ENCODE results near the gene F8A1.
"Not testable (repeated sequence)": the region's sequence is repeated elsewhere in the genome, so short reads cannot be mapped to it uniquely, and the experiment has no call there.

The F8A1 gene

DNA sequence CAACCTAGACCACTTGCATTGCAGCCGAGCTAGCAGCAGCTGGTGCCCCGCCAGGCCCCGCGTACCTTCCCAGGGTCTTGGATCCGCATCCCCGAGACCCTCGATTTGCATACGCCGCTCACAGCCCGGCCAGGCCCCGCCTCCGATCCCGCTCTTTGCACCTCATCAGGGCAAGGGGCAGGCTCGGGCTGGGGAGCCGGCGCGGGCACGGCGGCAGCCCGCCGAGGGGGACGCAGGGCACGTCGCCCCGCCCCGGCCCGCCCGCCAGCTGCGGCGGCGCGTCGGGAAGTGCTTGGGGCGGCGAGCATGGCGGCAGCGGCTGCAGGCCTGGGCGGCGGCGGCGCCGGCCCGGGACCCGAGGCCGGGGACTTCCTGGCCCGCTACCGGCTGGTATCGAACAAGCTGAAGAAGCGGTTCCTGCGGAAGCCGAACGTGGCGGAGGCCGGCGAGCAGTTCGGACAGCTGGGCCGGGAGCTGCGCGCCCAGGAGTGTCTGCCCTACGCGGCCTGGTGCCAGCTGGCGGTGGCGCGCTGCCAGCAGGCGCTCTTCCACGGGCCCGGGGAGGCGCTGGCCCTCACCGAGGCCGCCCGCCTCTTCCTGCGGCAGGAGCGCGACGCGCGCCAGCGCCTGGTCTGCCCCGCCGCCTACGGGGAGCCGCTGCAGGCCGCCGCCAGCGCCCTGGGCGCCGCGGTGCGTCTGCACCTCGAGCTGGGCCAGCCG, at the start of gene F8A1:
Gene F8A1 (plus strand): TSS at position 287 of the 720 bp plus-strand sequence. CDS start 20 bp downstream, at position 307.
- DNase-seq, result not testable (repeated sequence)

DNA sequence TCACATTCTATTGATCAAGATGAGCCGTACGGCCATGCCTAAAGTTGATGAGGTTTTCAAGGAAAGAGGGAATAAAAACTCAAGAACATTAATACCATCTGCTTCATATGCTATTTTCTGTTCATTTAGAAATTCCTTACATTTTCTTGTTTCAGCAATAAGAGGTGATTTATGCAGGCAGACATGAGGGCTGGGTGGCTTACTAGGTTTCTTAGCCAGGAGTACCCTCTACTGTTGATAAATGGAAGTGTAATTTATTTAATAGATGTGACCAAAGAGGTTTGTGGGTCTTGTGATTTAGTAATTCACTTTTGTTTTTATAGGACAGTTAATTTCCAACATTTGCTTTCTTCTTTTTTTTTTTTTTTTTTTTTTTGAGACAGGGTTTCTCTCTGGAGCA, 45.3 kb upstream of the F8A1 start:
- peak in 1 of 56 donors; percentile 1 for DNase-seq

DNA sequence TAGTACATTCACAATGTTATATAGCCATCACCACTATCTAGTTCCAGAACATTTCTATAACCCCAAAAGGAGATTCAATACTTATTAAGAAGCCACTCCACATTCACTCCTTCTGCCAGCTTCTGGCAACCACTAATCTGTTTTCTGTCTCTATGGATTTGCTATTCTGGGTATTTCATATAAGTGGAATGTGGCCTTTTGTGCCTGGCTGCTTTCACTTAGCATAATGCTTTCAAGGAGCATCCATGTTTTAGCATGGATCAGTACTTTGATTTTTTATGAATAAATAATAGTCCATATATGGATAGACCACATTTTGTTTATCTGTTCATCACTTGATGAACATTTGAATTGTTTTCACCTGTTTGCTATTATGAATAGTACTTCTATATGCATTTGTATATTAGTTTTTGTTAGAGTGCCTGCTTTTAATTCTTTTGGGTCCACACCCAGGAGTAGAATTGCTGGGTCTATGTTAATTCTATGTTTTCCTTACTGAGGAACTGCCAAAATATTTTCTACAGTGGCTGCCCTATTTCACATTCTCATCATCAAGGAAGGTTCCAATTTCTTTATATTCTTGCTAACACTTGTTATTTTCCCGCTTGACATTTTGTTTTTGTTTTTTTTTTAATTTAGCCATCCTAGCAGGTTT, 35.1 kb upstream of the F8A1 start:
- DNase-seq, result no peak

DNA sequence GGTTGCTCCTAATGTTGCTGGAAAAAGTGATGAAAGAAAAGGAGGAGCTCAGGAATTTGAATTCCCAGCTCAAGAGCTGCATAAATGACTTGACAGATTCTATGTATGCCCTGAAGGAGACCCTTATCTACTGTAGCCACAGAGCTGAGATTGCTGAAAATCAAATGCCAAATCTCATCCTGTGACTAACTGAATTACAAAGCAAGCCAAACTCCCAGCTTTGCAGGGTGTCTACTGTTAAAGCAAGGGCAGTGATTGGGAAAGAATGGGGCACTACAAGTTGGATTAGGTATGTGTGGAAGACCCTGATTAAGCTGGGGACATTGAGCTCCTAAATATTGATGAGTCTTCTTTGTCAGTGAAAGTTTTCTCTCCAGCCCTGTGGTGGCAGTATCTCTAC, 30.9 kb upstream of the F8A1 start:
- DNase-seq, result no peak

DNA sequence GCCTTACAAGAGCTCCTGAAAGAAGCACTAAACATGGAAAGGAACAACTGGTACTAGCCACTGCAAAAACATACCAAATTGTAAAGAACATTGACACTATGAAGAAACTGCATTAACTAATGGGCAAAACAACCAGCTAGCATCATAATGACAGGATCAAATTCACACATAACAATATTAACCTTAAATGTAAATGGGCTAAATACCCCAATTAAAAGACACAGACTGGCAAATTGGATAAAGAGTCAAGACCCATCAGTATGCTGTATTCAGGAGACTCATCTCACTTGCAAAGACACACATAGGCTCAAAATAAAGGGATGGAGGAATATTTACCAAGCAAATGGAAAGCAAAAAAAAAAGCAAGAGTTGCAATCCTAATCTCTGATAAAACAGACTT, 17.6 kb upstream of the F8A1 start:
- not testable (repeated sequence) for DNase-seq

DNA sequence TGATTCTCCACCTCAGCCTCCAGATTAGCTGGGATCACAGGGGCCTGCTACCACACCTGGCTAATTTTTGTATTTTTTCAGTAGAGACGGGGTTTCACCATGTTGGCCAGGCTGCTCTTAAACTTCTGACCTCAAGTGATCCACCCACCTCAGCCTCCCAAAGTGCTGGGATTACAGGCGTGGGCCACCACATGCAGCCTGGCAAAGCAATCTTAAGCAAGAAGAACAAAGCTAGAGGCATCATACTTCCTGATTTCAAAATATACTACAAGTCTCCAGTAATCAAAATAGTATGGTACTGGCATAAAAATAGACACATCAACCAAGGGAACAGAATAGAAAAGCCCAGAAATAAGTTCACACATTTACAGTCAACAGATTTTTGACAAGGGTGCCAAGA, 12.8 kb upstream of the F8A1 start:
- DNase-seq, result no peak

DNA sequence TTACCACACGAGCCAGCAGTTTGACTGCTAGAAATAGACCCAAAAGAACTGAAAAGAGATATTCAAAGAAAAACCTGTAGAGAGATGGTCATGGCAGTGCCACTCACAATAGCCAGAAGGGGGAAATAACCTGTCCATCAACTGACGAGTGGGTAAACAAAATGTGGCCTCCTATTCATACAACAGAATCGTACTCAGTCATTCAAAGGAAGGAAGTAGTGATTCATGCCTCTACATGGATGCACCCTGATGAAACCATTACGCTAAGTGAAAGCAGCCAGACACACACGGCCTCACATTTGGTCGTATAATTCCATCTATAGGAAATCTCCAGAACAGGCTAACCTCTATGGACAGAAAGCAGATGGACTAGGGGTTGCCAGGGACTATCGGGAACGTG, 2.1 kb upstream of the F8A1 start:
- not testable (repeated sequence) for DNase-seq

DNA sequence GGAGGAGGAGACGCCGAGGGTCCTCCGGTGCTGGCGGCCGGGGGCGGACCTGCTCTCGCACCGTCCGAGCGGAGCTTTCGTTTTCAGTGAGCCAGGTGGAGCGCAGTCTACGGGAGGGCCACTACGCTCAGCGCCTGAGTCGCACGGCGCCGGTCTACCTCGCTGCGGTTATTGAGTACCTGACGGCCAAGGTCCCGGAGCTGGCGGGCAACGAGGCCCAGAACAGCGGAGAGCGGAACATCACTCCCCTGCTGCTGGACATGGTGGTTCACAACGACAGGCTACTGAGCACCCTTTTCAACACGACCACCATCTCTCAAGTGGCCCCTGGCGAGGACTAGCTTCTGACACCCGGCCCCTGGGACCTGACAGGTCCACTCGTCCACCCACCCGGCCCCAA, 1.1 kb upstream of the F8A1 start:
- not testable (repeated sequence) for DNase-seq

DNA sequence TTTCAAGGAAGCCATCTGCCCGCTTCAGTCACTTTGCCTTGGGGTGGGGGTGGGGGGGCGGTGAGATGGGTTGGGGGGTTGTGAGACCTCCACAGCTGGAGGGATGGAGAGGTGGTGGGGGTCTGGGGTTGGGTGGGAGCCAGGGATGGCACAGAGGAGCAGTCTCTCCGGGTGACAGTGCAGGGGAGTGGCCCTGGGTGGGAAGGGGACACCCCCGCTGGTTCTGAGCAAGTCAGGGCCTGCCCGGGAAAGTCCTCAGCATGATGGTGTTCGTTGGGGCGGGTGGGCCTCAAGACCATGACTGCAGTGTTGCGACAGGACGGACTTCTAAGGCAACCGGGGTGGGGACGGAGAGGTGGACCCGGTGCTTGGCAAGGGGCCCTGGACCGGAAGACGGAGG, 606 bp upstream of the F8A1 start:
- DNase-seq, result not testable (repeated sequence)

DNA sequence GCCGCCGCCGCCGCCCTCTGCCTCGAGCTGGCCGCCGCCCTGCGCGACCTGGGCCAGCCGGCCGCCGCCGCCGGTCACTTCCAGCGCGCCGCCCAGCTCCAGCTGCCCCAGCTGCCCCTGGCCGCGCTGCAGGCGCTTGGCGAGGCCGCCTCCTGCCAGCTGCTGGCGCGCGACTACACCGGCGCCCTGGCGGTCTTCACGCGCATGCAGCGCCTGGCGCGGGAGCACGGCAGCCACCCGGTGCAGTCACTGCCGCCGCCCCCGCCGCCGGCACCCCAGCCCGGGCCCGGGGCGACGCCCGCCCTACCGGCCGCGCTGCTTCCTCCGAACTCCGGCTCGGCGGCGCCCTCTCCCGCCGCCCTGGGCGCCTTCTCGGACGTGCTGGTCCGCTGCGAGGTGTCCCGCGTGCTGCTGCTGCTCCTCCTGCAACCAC, 650 bp downstream of the F8A1 start:
- not testable (repeated sequence) for DNase-seq

DNA sequence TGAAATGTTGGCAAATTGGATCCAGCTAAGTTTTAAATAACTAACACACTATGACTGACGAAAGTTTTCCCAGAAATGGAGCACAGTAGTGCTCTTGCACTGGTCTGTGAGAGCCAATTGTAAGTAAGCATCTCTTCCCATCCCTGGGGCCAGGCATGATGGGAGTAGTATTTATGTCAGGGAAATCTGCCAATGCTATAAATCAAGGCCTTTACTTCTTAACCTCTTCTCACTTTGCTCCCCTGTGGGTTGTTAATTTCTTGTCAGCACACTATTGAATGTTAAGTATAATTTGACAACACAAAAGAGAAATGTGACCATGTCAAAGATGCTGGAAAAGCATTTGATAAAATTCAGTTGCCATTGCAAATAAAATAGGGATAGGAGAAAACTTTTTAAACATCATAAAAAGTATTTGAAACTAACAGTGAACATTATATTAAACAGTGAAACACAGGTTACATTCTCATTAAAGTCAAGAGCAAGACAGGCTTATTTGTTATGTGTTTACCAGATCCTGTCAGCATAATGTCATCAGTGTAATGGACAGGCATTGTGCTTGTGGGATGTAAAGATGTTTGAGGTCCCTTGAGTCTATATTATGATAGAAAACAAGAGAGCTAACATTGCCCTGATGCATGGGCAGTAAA, 5.0 kb downstream of the F8A1 start:
- no peak for DNase-seq

DNA sequence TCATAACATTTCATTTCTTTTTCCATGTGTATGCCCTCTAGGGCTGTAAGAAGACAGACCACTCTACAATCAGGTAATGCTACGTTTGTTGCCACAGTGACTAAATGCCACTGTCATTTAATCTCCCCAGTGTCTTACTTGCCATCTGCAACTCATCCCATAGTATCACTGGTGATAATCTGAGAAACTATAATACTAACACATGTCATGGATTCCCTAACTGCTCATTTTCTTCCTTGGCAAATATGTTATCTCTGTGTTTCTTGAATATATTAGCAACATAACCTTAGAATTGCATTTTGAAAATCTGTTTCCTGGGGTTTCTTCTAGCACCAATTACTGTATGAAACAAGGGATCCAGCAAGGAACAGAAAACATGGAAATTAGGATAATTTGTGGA, 6.1 kb downstream of the F8A1 start:
- no peak for DNase-seq

DNA sequence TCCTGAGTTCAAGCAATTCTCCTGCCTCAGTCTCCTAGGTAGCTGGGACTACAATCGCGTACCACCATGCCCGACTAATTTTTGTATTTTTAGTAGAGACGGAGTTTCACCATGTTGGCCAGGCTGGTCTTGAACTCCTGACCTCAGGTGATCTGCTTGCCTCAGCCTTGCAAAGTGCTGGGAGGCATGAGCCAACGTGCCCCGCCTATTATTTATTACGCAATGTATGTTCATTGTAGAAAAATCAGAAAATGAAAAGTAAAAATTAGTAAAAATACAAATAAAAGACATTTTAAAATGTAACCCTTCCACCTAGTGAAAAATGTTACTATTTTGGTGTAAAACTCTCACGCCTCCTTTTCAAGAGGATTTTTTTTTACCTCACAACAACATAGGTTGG, 14.2 kb downstream of the F8A1 start:
- no peak for DNase-seq

DNA sequence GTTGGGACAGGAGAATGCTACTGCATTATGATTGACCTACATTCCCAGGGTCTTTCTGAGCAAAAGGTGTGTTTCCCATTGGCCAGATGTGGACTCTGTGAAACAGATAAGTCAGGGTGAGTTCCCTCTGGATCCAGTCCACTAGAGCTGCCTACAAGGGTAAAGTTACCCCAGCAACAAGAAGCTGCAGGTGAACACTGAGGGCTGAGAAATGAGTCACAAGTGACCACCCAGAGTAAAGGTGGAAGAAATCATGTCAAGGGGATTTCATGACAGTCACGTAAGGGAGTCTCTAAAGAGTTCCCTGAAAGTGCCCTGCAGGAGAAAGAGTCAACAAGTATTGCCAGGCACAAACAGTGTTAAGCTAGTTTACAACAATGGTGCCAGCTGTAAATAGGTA, 16.3 kb downstream of the F8A1 start:
- DNase-seq, result no peak

DNA sequence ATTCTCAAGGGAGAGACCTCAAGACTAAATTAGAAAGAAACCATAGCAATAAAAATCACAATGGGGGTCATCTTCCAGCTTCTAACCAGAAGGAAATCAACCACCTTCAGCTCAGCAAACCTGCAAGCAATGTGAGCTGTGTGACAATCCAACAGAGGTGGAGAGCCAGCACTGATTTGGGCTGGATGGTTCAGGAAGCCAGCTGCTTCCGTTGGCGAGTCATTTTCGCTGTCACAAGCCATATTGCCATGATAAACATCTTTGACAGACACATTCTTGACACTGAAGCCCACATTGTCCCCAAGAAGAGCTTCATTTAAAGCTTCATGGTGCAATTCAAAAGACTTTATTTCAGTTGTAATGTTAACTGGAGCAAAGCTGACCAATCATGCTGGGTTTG, 22.7 kb downstream of the F8A1 start:
- DNase-seq, result no peak

DNA sequence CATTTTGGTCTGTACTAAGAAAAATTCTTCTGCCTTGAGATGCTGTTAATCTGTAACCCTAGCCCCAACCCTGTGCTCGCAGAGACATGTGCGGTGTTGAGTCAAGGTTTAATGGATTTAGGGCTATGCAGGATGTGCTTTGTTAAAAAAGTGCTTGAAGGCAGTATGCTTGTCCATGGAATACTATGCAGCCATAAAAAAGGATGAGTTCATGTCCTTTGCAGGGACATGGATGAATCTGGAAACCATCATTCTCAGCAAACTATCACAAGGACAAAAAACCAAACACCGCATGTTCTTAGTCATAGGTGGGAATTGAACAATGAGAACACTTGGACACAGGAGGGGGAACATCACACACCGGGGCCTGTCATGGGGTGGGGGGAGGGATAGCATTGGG, 23.9 kb downstream of the F8A1 start:
- DNase-seq, result not testable (repeated sequence)

DNA sequence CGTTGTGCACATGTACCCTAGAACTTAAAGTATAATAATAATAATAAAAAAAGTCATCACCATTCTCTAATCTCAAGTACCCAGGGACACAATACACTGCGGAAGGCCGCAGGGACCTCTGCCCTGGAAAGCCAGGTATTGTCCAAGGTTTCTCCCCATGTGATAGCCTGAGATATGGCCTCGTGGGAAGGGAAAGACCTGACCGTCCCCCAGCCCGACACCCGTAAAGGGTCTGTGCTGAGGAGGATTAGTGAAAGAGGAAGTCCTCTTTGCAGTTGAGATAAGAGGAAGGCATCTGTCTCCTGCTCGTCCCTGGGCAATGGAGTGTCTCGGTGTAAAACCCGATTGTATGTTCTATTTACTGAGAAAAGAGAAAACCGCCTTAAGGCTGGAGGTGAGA, 24.4 kb downstream of the F8A1 start:
- not testable (repeated sequence) for DNase-seq

DNA sequence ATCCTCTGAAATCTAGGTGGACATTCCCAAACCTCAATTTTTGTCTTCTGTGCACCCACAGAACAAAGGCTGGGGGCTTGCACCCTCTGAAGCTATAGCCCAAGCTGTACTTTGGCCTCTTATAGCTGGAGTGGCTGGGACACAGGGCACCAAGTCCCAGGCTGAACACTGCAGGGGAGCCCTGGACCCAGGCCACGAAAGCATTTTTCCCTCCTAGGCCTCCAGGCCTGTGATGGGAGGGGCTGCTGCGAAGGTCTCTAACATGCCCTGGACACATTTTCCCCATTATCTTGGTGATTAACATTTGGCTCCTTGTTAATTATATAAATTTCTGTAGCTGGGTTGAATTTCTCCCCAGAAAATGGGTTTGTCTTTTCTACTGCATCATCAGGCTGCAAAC, 27.9 kb downstream of the F8A1 start:
- DNase-seq, result no peak

DNA sequence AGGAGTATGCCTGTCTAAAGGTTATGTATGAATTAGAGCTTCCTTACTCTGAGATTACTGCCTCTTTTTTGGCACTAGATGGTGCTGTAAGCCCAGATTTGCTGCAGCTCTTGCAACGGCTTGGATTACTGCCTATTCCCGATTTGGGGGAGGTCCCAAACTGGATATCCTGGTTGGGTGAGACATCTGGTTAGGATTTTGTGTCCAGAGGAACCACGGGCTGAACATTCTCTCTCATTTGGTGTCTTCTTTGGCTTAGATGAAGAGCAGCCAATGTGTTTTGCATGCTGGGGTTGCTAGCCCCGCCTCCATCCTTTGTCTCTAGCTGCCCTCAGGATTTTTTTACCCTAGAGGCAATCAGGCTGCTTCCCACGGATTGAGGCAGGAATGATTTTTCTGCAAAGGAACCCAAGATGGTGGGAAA, 31.9 kb downstream of the F8A1 start:
- DNase-seq, result peak in 42 of 56 donors; percentile 0 to 65 (median 8)

DNA sequence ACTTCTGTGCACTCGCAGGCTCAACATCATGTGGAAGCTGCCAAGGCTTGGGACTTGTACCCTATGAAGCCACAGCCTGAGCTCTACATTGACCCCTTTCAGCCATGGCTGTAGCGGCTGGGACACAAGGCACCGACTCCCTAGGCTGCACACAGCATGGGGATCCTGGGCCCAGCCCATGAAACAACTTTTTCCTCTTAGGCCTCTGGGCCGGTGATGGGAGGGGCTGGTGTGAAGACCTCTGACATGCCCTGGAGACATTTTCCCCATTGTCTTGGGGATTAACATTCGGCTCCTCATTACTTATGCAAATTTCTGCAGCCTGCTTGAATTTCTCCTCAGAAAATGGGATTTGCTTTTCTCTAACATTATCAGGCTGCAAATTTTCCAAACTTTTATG, 38.6 kb downstream of the F8A1 start:
- DNase-seq, result not testable (repeated sequence)
